ENCODE measurements around the gene DOK3.

The DOK3 gene

DNA sequence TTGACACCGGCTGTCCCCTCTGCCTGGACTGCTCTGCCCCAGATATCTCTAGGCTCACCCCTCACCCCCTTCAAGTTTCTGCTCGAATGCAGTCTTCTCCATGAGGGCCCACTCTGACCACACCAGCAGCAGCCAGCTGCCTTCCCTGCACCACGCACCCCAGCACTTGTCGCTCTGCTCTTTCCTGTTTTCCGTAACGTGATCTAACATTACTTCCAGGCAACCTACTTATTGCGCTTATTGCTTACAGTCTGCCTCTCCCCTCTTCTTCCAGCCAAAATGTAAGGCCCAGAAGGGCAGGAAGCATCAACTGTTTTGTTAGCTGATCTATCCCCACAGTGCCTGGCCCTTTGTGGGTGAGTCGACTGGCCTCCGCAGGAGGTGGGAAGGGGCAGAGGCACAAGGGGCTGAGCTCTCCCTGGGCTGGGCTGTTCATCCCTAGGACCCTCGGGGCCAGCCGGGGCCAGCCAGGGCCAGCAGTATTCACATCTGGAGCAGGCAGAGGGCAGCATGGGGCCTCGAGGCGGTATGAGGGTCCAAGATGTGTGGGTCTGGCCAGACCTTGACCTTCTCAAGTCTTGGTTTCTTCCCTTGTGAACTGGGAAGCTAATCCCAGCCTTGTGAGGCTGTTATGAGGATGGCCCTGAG, 24.6 kb downstream of the DOK3 start:
- TF ChIP-seq, protein P1, sequence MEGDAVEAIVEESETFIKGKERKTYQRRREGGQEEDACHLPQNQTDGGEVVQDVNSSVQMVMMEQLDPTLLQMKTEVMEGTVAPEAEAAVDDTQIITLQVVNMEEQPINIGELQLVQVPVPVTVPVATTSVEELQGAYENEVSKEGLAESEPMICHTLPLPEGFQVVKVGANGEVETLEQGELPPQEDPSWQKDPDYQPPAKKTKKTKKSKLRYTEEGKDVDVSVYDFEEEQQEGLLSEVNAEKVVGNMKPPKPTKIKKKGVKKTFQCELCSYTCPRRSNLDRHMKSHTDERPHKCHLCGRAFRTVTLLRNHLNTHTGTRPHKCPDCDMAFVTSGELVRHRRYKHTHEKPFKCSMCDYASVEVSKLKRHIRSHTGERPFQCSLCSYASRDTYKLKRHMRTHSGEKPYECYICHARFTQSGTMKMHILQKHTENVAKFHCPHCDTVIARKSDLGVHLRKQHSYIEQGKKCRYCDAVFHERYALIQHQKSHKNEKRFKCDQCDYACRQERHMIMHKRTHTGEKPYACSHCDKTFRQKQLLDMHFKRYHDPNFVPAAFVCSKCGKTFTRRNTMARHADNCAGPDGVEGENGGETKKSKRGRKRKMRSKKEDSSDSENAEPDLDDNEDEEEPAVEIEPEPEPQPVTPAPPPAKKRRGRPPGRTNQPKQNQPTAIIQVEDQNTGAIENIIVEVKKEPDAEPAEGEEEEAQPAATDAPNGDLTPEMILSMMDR (IDR thresholded peaks at IDR 0.05; ENCODE audit: low read depth, low read length), result no peak
- no peak for DNase-seq (ENCODE audit: extremely low read depth, low read depth)

DNA sequence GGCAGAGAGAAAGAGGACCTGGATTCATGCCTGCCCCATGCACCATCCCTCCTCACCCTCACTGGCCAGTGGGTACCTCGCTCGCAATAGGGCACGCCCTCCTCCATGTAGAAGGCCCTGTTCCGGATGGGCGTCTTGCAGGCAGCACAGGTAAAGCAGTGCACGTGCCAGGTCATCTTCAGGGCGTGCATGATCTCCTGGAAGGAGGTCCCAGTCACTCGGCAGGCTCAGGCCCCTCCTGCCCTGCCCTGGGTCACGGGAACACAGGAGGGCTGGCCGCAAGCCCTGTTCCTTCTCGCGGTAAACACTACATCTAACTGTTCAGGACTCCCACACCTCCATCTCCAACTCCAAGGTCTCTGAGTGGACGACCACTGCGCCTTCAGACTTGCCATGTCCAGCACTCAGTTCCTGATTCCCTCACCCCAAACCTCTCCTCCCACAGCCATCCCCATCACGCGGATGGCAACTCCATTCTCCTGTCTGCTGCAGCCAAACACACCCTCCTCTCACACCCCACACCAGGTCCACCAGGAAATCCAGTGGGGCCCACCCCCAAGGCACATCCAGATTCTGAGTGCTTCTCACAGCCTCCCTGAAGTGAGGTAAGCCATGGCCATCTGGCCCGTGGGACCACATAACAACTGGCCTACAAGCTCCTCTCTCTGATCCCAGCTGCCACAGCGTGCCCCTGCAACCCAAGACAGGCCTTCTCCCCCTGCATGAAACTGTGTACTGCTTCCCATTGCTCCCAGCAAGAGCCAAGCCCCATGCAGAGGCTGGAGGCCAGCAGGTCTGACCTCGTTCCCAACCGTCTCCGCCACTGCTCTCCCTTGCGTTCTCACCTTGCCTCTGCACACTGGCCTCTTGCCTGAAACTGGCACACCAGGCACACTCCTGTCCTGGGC, 25.4 kb downstream of the DOK3 start:
- DNase-seq (ENCODE audit: extremely low read depth, low read depth), result no peak
- TF ChIP-seq, protein P1 (IDR thresholded peaks at IDR 0.05; ENCODE audit: low read depth, low read length), result no peak

DNA sequence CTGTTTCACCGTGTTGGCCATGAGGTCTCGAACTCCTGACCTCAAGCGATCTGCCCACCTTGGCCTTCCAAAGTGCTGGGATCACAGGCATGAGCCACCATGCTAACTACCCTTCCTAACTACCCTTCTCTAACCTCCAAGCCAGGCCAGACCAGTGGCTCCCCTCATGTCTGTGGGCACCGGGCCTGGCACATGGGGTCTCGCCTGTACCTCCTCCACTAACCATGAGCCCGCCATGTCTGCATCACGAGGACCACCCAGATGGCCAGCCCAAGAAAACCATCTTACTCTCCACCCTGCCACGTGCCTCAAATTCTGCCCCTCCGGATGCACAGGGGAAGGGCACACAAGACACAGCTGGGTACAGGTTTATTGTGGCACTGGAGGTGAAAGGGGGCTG, 26.6 kb downstream of the DOK3 start:
- DNase-seq (ENCODE audit: extremely low read depth, low read depth), result no peak
- TF ChIP-seq, protein P1 (IDR thresholded peaks at IDR 0.05; ENCODE audit: low read depth, low read length), result no peak

DNA sequence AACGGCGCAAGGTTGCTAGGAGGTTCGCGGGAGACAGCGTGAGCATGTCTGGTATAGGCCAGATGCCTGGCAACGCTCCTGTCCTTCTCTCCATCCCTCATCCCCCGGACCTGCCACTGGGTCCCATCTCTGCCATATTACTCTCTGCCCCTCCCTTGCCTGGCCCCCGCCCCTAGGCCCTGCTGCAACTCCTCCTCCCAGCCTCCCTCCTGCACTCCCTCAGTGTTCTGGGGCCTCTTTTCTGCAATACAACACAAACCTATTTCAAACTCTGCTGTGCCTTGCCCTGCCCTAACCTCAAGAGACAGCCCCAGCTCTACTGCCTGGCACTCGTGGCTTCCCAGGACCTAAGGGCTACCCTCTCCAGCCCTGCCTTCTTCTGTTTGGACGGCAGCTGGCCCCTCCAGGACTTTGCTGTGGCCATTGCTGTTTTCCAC, 27.2 kb downstream of the DOK3 start:
- DNase-seq (ENCODE audit: extremely low read depth, low read depth), result no peak

DNA sequence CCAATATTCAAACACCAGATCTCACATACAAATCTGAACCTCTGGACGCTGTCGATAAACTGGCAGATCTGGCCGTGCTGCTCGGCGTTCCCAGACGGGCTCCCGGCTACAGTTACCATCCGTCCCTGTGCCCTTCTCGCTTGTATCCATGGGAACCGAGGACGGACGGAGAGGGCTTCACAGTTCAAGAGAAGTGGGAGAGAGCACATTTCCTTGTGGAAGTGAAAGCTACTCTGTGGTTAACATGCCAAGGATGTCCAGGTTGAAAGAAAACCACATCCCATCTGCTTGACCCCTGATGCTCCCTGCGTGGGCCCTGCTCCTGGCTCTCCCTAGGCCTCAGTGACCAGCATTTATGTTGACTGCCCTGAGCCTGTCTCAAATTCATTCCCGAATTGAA, 29.9 kb downstream of the DOK3 start:
- TF ChIP-seq, protein P1 (IDR thresholded peaks at IDR 0.05; ENCODE audit: low read depth, low read length), result no peak
- no peak for DNase-seq (ENCODE audit: extremely low read depth, low read depth)

More for the DNA sequence above, 27.2 kb downstream of the DOK3 start:
- TF ChIP-seq, protein P1 (IDR thresholded peaks at IDR 0.05; ENCODE audit: low read depth, low read length), result no peak

DNA sequence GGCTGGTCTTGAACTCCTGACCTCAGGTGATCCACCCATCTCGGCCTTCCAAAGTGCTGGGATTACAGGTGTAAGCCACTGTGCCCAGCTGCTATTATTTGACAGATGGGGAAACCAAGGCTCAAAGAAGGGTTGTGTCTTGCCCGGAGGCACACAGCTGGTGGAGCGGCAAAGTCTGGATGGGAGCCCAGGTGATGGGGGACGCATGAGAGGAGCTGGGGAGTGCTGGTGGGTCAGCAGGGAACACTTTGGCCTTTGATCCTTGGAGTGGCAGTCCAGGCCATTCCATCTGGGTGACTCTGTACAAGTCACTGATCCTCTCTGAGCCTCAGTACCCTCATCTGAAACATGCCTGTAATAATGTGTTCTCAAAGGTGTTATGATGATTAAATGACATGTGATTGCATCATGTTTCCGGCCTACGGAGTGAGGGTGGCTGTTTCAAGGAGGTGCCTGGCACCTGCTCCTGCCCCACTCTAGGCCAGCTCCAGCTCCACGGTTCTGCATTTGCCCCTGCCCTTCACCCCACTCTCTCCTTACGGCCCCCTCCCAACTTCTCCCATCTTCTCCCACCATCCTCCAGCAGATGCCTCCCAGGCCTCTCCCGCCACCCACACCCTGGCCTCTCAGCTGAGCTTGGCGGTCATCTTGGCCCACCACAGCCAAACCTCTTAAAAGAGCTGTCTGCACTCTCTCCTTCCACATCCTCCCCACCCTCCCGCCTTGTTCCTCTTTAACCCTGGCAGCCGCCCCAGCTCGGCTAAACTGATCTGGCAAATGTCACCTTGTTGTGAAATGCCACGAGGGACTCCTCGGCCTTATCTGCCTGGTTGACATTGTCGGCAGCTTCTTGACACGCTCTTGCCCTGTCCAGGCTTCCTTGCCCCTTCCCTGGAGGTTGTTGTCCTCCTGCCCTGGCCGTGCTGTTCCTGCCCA, 30.6 kb downstream of the DOK3 start:
- DNase-seq (ENCODE audit: extremely low read depth, low read depth), result no peak

More for the DNA sequence above, 30.6 kb downstream of the DOK3 start:
- TF ChIP-seq, protein P1 (IDR thresholded peaks at IDR 0.05; ENCODE audit: low read depth, low read length), result no peak
